AG08395 (cell line): Measurements from ENCODE around the gene ASCL3.
"Not testable (repeated sequence)": the region's sequence is repeated elsewhere in the genome, so short reads cannot be mapped to it uniquely, and the experiment has no call there.

Experiments used
- DNase-seq: peaks from one replicate; pipeline ENCODE4 v3.0.0; 2012; ENCODE audit warnings: mixed read lengths, low spot score

ASCL3 gene

DNA sequence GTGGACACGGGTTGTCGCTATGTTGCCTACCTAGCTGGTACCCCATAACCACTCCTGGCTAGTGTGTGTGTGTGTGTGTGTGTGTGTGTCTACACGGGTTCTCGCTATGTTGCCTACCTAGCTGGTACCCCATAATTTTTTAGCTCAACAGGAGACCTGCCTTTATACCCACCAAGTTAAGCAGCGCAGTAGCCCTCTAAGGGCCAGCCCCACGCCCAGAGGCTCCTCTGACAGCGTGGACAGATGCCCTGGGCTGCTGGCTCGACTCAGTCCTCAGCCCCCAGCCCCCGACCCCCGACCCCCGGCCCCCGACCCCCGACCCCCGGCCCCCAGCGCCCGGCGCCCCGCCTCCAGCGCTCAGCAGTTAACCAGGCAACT lies 32.2 kb downstream of the ASCL3 start:
- DNase-seq, result no peak

DNA sequence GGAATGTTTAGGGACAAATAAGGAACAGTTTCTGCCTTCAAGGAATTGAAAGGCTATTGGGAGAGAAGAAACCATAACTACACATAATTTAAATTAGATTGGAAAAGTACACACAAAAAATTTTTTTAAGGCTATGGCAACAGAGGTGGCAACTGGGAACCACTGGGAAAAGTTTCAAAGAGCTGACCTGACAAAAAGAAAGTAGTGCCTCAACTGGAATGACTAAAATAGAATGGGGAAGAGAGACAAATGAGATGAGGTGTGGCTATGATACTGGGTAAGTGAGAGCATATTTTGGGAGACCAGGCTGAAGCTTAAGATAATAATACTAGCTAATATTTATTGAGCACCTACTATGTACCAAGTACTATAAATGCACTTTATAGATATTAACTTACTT lies 34.7 kb downstream of the ASCL3 start:
- no peak for DNase-seq

DNA sequence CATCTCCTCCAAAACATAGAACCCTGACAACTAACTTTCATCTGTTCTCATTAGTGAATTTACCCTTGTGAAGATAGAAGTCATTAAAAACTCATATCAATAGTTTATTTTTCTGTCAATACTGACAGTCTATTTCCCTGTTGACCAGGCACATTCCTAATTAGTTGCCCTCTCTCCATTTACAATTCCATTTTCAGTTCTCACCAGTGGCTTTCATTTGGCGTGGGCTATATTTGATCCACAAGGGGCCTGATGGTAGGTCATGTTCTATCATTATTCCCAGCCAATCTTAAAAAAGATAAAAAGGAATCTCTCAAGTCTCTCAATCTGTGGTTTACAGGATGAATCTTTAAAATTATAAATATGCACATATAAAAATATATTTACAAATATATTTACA lies 35.7 kb downstream of the ASCL3 start:
- no peak for DNase-seq

DNA sequence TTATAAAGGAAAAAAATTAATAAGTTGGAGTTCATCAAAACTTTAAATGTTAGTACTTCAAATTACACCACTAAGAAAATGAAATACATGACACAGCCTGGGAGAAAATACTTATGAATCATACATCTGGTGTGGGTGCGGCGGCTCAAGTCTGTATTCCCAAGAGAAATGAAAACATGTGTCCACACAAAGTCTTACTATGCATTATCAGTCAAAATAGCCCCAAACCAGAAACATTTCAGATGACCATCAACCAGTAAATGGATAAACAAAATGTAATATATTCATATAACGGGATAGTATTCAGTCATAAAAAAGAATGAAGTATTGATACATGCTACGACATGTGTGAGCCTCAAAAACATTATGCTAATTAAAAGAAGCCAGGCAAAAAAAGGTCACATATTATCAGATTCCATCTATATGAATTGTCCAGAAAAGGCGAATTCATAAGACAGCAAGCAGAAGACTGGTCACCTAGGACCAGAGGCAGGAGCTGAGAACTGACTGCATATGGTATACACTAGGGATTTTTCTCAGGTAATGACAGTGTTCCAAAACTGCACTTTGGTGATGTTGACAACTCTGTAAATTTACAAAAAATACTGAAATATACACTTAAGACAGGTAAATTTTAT lies 37.2 kb downstream of the ASCL3 start:
- DNase-seq, result peak; percentile 56

DNA sequence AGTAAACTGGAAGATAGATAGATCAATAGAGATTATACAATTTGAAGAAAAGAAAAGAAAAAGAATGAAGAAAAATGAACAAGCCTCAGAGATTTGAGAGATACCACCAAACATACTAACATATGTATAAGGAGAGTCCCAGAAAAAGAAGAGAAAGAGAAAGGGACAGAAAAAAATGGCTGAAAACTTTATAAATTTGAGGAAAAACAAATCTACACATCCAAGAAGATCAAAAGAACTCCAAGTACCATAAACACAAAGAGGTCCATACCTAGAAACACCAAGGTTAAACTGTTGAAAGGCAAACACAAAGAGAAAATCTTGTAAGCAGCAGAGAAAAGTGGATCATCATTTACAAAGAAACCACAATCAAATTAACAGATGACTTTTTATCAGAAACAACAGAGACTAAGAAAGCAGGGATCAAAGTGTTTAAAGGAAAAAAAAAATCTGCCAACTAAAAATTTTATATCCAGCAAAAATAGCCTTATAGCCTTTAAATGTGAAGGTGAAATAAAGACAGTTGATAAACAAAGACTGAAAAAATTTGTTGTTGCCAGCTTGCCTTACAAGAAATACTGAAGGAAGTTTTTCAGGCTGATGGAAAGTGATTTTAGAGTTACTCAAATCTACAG lies 43.6 kb downstream of the ASCL3 start:
- no peak for DNase-seq

DNA sequence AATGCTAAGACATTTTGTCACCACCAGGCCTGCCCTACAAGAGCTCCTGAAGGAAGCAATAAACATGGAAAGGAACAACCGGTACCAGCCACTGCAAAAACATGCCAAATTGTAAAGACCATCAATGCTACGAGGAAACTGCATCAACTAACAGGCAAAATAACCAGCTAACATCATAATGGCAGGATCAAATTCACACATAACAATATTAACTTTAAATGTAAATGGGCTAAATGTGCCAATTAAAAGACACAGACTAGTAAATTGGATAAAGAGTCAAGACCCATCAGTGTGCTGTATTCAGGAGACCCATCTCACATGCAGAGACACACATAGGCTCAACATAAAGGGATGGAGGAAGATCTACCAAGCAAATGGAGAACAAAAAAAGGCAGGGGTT lies 51.6 kb downstream of the ASCL3 start:
- not testable (repeated sequence) for DNase-seq
